RWPE2 (cell line): Measurements from ENCODE around the gene SLC38A8.

Source experiments
- ATAC-seq: fragments of 200-7000 bp; cut with Tn5 transposase; 3 replicates; pipeline ENCODE4 v1.9.1; 2021; ENCODE audit warnings: low read depth
- DNase-seq: peaks from one replicate; pipeline ENCODE4 v3.0.0-alpha.2; 2020; ENCODE audit warnings: low spot score
- H3K27ac ChIP-seq: fragments of 450-650 bp; 2 replicates; pipeline ENCODE4 v1.5.1; 2017; ENCODE audit warnings: mild to moderate bottlenecking; ENCODE audit not compliant: poor library complexity, severe bottlenecking
- H3K27me3 ChIP-seq: fragments of 250-450 bp; sonication (Bioruptor Pico); 2 replicates; pipeline ENCODE4 v1.5.1; 2021; ENCODE audit warnings: mild to moderate bottlenecking, moderate library complexity; ENCODE audit not compliant: insufficient read depth, poor library complexity, severe bottlenecking
- H3K36me3 ChIP-seq: fragments of 250-450 bp; sonication (Bioruptor Pico); 2 replicates; pipeline ENCODE4 v1.5.1; 2020; ENCODE audit warnings: low read depth, mild to moderate bottlenecking, moderate library complexity
- H3K4me1 ChIP-seq: fragments of 250-450 bp; sonication (Bioruptor Pico); 2 replicates; pipeline ENCODE4 v1.5.1; 2021; ENCODE audit warnings: mild to moderate bottlenecking, moderate library complexity; ENCODE audit not compliant: insufficient read depth, poor library complexity, severe bottlenecking
- H3K4me3 ChIP-seq: fragments of 250-450 bp; sonication (Bioruptor Pico); 2 replicates; pipeline ENCODE4 v1.5.1; 2021; ENCODE audit warnings: mild to moderate bottlenecking, moderate library complexity; ENCODE audit not compliant: severe bottlenecking
- H3K9me3 ChIP-seq: fragments of 250-450 bp; sonication (Bioruptor Pico); 2 replicates; pipeline ENCODE4 v1.5.1; 2021; ENCODE audit warnings: mild to moderate bottlenecking, moderate library complexity; ENCODE audit not compliant: severe bottlenecking
- CTCF ChIP-seq: fragments of 450-650 bp; IDR thresholded peaks from one replicate; pipeline ENCODE4 v1.5.1; 2017; ENCODE audit warnings: mild to moderate bottlenecking, moderate library complexity; ENCODE audit not compliant: poor library complexity, severe bottlenecking

The SLC38A8 gene

GRCh38 chr16:84007520-84007919, 35.1 kb downstream of the SLC38A8 start:
- no peak for TF ChIP-seq CTCF
- Histone ChIP-seq H3K9me3 (no peaks in the 10 kb centered on the region), H3K4me1 (no peaks in the 10 kb centered on the region), H3K4me3 (no peak overlapping the region), H3K27ac (no peak overlapping the region), H3K27me3 (no peaks in the 10 kb centered on the region), H3K36me3 (no peaks in the 10 kb centered on the region)
- ATAC-seq (no peak), DNase-seq (no peak)

- Histone ChIP-seq H3K9me3 (no peaks in the 10 kb centered on the region), H3K4me1 (no peaks in the 10 kb centered on the region), H3K27ac (no peak overlapping the region), H3K4me3 (no peak overlapping the region), H3K27me3 (no peaks in the 10 kb centered on the region), H3K36me3 (no peaks in the 10 kb centered on the region)
- ATAC-seq (0 out of 3 replicates have a peak, but pooled peaks have one; percentile 26), DNase-seq (no peak)
- no peak for TF ChIP-seq CTCF
Measured at GRCh38 chr16:84005391-84005790, 37.2 kb downstream of the SLC38A8 start.

- no peaks in the 10 kb centered on the region for H3K4me1 ChIP-seq
- no peaks in the 10 kb centered on the region for H3K9me3 ChIP-seq
- no peak for TF ChIP-seq CTCF
- ATAC-seq (no peak), DNase-seq (no peak)
- no peaks in the 10 kb centered on the region for H3K27me3 ChIP-seq
- no peaks in the 10 kb centered on the region for H3K36me3 ChIP-seq
- H3K4me3 ChIP-seq, result no peak overlapping the region
- no peak overlapping the region for H3K27ac ChIP-seq
Measured at GRCh38 chr16:84004442-84004841, 38.2 kb downstream of the SLC38A8 start.

- no peak overlapping the region for H3K27ac ChIP-seq
- H3K4me3 ChIP-seq, result no peak overlapping the region
- TF ChIP-seq CTCF, result no peak
- no peak for DNase-seq
- no peaks in the 10 kb centered on the region for H3K27me3 ChIP-seq
- H3K36me3 ChIP-seq, result no peaks in the 10 kb centered on the region
- ATAC-seq, result no peak
- H3K9me3 ChIP-seq, result no peaks in the 10 kb centered on the region
- no peaks in the 10 kb centered on the region for H3K4me1 ChIP-seq
Measured at GRCh38 chr16:84003038-84003437, 39.6 kb downstream of the SLC38A8 start.

- Histone ChIP-seq H3K4me3 (no peak overlapping the region), H3K9me3 (no peaks in the 10 kb centered on the region), H3K27me3 (no peaks in the 10 kb centered on the region), H3K27ac (no peak overlapping the region), H3K36me3 (no peaks in the 10 kb centered on the region), H3K4me1 (no peaks in the 10 kb centered on the region)
- TF ChIP-seq CTCF, result no peak
- no peak for DNase-seq
- ATAC-seq, result no peak
Measured at GRCh38 chr16:84001726-84002125, 40.9 kb downstream of the SLC38A8 start.
